ENCODE data around the gene LARGE1. TPM values are rescaled to one million over a fixed set of nuclear protein-coding genes. Genes with fewer than 3 reads are reported as not detected.

The LARGE1 gene
- polyA plus RNA-seq: 17.8 TPM
- long read RNA-seq, donor 1, full-length matches to known transcripts: 1 of 1 reads
- long read RNA-seq, donor 1, partial matches to known transcripts: 0 of 1 reads
- long read RNA-seq, donor 1, other reads (novel, unspliced or antisense): 0 of 1 reads
- long read RNA-seq, donor 2, full-length matches to known transcripts: 1 of 1 reads
- long read RNA-seq, donor 2, partial matches to known transcripts: 0 of 1 reads
- long read RNA-seq, donor 2, other reads (novel, unspliced or antisense): 0 of 1 reads
- long read RNA-seq, donor 3, full-length matches to known transcripts: 3 of 3 reads
- long read RNA-seq, donor 3, partial matches to known transcripts: 0 of 3 reads
- long read RNA-seq, donor 3, other reads (novel, unspliced or antisense): 0 of 3 reads
- long read RNA-seq, donor 4: 0 reads
- long read RNA-seq, donor 5: 0 reads
- long read RNA-seq, donor 6, full-length matches to known transcripts: 3 of 3 reads
- long read RNA-seq, donor 6, partial matches to known transcripts: 0 of 3 reads
- long read RNA-seq, donor 6, other reads (novel, unspliced or antisense): 0 of 3 reads
- long read RNA-seq, donor 7, full-length matches to known transcripts: 1 of 1 reads
- long read RNA-seq, donor 7, partial matches to known transcripts: 0 of 1 reads
- long read RNA-seq, donor 7, other reads (novel, unspliced or antisense): 0 of 1 reads
- long read RNA-seq, donor 8, full-length matches to known transcripts: 1 of 1 reads
- long read RNA-seq, donor 8, partial matches to known transcripts: 0 of 1 reads
- long read RNA-seq, donor 8, other reads (novel, unspliced or antisense): 0 of 1 reads
- long read RNA-seq, donor 9, full-length matches to known transcripts: 1 of 1 reads
- long read RNA-seq, donor 9, partial matches to known transcripts: 0 of 1 reads
- long read RNA-seq, donor 9, other reads (novel, unspliced or antisense): 0 of 1 reads
- long read RNA-seq, donor 10, full-length matches to known transcripts: 4 of 13 reads
- long read RNA-seq, donor 10, partial matches to known transcripts: 9 of 13 reads
- long read RNA-seq, donor 10, other reads (novel, unspliced or antisense): 0 of 13 reads
- long read RNA-seq, donor 11, full-length matches to known transcripts: 1 of 1 reads
- long read RNA-seq, donor 11, partial matches to known transcripts: 0 of 1 reads
- long read RNA-seq, donor 11, other reads (novel, unspliced or antisense): 0 of 1 reads

- Histone ChIP-seq H3K4me3 (ENCODE audit: low read length) (peak within 1 kb of the TSS; percentile 60), H3K27ac (ENCODE audit: low read length) (peak within 1 kb of the TSS; percentile 24), H3K9me3 (ENCODE audit: control insufficient read depth, low read depth, low read length) (no peaks in the 10 kb centered on the region), H3K36me3 (ENCODE audit: control insufficient read depth, insufficient read depth, low read length) (no peaks in the 10 kb centered on the region), H3K27me3 (ENCODE audit: control insufficient read depth, insufficient read depth, low read length) (peaks cover 2% of the 10 kb centered on the region), H3K4me1 (ENCODE audit: control insufficient read depth, insufficient read depth, low read length) (peaks cover 8% of the 10 kb centered on the region)
- DNase-seq: peak in 1 of 2 donors; percentile 18
- WGBS (ENCODE audit: insufficient coverage, low lambda C conversion rate): no CpG with 5 or more reads among the region's 47 CpGs
These were observed at the start of gene LARGE1 for GRCh38 chr22:33920197-33920540. Gene LARGE1 (minus strand): TSS chr22:33920476.

- no peak overlapping the region for H3K27ac ChIP-seq (ENCODE audit: low read length)
- no peaks in the 10 kb centered on the region for H3K4me1 ChIP-seq (ENCODE audit: control insufficient read depth, insufficient read depth, low read length)
- DNase-seq: no peak
- H3K27me3 ChIP-seq (ENCODE audit: control insufficient read depth, insufficient read depth, low read length): peaks cover 5% of the 10 kb centered on the region
- H3K36me3 ChIP-seq (ENCODE audit: control insufficient read depth, insufficient read depth, low read length): no peaks in the 10 kb centered on the region
- H3K4me3 ChIP-seq (ENCODE audit: low read length): no peak overlapping the region
- H3K9me3 ChIP-seq (ENCODE audit: control insufficient read depth, low read depth, low read length): no peaks in the 10 kb centered on the region
These were observed 48.8 kb upstream of the LARGE1 start for GRCh38 chr22:33969045-33969444.

- Histone ChIP-seq H3K27me3 (ENCODE audit: control insufficient read depth, insufficient read depth, low read length) (no peaks in the 10 kb centered on the region), H3K36me3 (ENCODE audit: control insufficient read depth, insufficient read depth, low read length) (no peaks in the 10 kb centered on the region), H3K27ac (ENCODE audit: low read length) (no peak overlapping the region), H3K9me3 (ENCODE audit: control insufficient read depth, low read depth, low read length) (no peaks in the 10 kb centered on the region), H3K4me3 (ENCODE audit: low read length) (no peak overlapping the region), H3K4me1 (ENCODE audit: control insufficient read depth, insufficient read depth, low read length) (no peaks in the 10 kb centered on the region)
- 86% methylated on average over 1 of the region's 1 CpG for WGBS (ENCODE audit: insufficient coverage, low lambda C conversion rate)
- no peak for DNase-seq
These were observed 43.8 kb upstream of the LARGE1 start for GRCh38 chr22:33964121-33964520.

GRCh38 chr22:33962409-33962808, 42.1 kb upstream of the LARGE1 start:
- no CpG with 5 or more reads among the region's 7 CpGs for WGBS (ENCODE audit: insufficient coverage, low lambda C conversion rate)
- Histone ChIP-seq H3K27ac (ENCODE audit: low read length) (no peak overlapping the region), H3K9me3 (ENCODE audit: control insufficient read depth, low read depth, low read length) (no peaks in the 10 kb centered on the region), H3K4me3 (ENCODE audit: low read length) (no peak overlapping the region), H3K4me1 (ENCODE audit: control insufficient read depth, insufficient read depth, low read length) (no peaks in the 10 kb centered on the region), H3K36me3 (ENCODE audit: control insufficient read depth, insufficient read depth, low read length) (no peaks in the 10 kb centered on the region), H3K27me3 (ENCODE audit: control insufficient read depth, insufficient read depth, low read length) (no peaks in the 10 kb centered on the region)
- no peak for DNase-seq

GRCh38 chr22:33958741-33959140, 38.5 kb upstream of the LARGE1 start:
- Histone ChIP-seq H3K9me3 (ENCODE audit: control insufficient read depth, low read depth, low read length) (no peaks in the 10 kb centered on the region), H3K27ac (ENCODE audit: low read length) (no peak overlapping the region)
- no peak for DNase-seq

GRCh38 chr22:33957086-33957485, 36.8 kb upstream of the LARGE1 start:
- no peaks in the 10 kb centered on the region for H3K36me3 ChIP-seq (ENCODE audit: control insufficient read depth, insufficient read depth, low read length)
- H3K27me3 ChIP-seq (ENCODE audit: control insufficient read depth, insufficient read depth, low read length): no peaks in the 10 kb centered on the region
- no peak for DNase-seq
- no peaks in the 10 kb centered on the region for H3K4me1 ChIP-seq (ENCODE audit: control insufficient read depth, insufficient read depth, low read length)
- WGBS (ENCODE audit: insufficient coverage, low lambda C conversion rate): 67% methylated on average over 1 of the region's 4 CpGs
- H3K27ac ChIP-seq (ENCODE audit: low read length): no peak overlapping the region
- no peak overlapping the region for H3K4me3 ChIP-seq (ENCODE audit: low read length)
- H3K9me3 ChIP-seq (ENCODE audit: control insufficient read depth, low read depth, low read length): no peaks in the 10 kb centered on the region

More at GRCh38 chr22:33958741-33959140, 38.5 kb upstream of the LARGE1 start:
- H3K36me3 ChIP-seq (ENCODE audit: control insufficient read depth, insufficient read depth, low read length): no peaks in the 10 kb centered on the region
- no peaks in the 10 kb centered on the region for H3K27me3 ChIP-seq (ENCODE audit: control insufficient read depth, insufficient read depth, low read length)
- H3K4me3 ChIP-seq (ENCODE audit: low read length): no peak overlapping the region
- H3K4me1 ChIP-seq (ENCODE audit: control insufficient read depth, insufficient read depth, low read length): no peaks in the 10 kb centered on the region

- no peaks in the 10 kb centered on the region for H3K9me3 ChIP-seq (ENCODE audit: control insufficient read depth, low read depth, low read length)
- no peaks in the 10 kb centered on the region for H3K4me1 ChIP-seq (ENCODE audit: control insufficient read depth, insufficient read depth, low read length)
- no peak overlapping the region for H3K4me3 ChIP-seq (ENCODE audit: low read length)
- 88% methylated on average over 3 of the region's 4 CpGs for WGBS (ENCODE audit: insufficient coverage, low lambda C conversion rate)
- H3K36me3 ChIP-seq (ENCODE audit: control insufficient read depth, insufficient read depth, low read length): no peaks in the 10 kb centered on the region
- DNase-seq: no peak
- H3K27me3 ChIP-seq (ENCODE audit: control insufficient read depth, insufficient read depth, low read length): no peaks in the 10 kb centered on the region
- H3K27ac ChIP-seq (ENCODE audit: low read length): no peak overlapping the region
These were observed 32.5 kb upstream of the LARGE1 start for GRCh38 chr22:33952776-33953175.

- Histone ChIP-seq H3K27ac (ENCODE audit: low read length) (no peak overlapping the region), H3K4me3 (ENCODE audit: low read length) (no peak overlapping the region), H3K36me3 (ENCODE audit: control insufficient read depth, insufficient read depth, low read length) (no peaks in the 10 kb centered on the region), H3K4me1 (ENCODE audit: control insufficient read depth, insufficient read depth, low read length) (no peaks in the 10 kb centered on the region), H3K9me3 (ENCODE audit: control insufficient read depth, low read depth, low read length) (peaks cover 4% of the 10 kb centered on the region), H3K27me3 (ENCODE audit: control insufficient read depth, insufficient read depth, low read length) (no peaks in the 10 kb centered on the region)
- DNase-seq: no peak
- WGBS (ENCODE audit: insufficient coverage, low lambda C conversion rate): no CpG with 5 or more reads among the region's 5 CpGs
These were observed 20.5 kb upstream of the LARGE1 start for GRCh38 chr22:33940741-33941140.

GRCh38 chr22:33932997-33933396, 12.7 kb upstream of the LARGE1 start:
- H3K36me3 ChIP-seq (ENCODE audit: control insufficient read depth, insufficient read depth, low read length): no peaks in the 10 kb centered on the region
- H3K9me3 ChIP-seq (ENCODE audit: control insufficient read depth, low read depth, low read length): no peaks in the 10 kb centered on the region
- no peaks in the 10 kb centered on the region for H3K4me1 ChIP-seq (ENCODE audit: control insufficient read depth, insufficient read depth, low read length)
- H3K27ac ChIP-seq (ENCODE audit: low read length): no peak overlapping the region
- no CpG with 5 or more reads among the region's 2 CpGs for WGBS (ENCODE audit: insufficient coverage, low lambda C conversion rate)
- H3K4me3 ChIP-seq (ENCODE audit: low read length): no peak overlapping the region
- no peak for DNase-seq
- peaks cover 4% of the 10 kb centered on the region for H3K27me3 ChIP-seq (ENCODE audit: control insufficient read depth, insufficient read depth, low read length)

- H3K4me1 ChIP-seq (ENCODE audit: control insufficient read depth, insufficient read depth, low read length): no peaks in the 10 kb centered on the region
- peaks cover 4% of the 10 kb centered on the region for H3K27me3 ChIP-seq (ENCODE audit: control insufficient read depth, insufficient read depth, low read length)
- no CpG with 5 or more reads among the region's 1 CpG for WGBS (ENCODE audit: insufficient coverage, low lambda C conversion rate)
- no peak for DNase-seq
- no peak overlapping the region for H3K4me3 ChIP-seq (ENCODE audit: low read length)
- H3K36me3 ChIP-seq (ENCODE audit: control insufficient read depth, insufficient read depth, low read length): no peaks in the 10 kb centered on the region
- H3K27ac ChIP-seq (ENCODE audit: low read length): no peak overlapping the region
- H3K9me3 ChIP-seq (ENCODE audit: control insufficient read depth, low read depth, low read length): no peaks in the 10 kb centered on the region
These were observed 11.1 kb upstream of the LARGE1 start for GRCh38 chr22:33931406-33931805.
